PC-9 (cell line): Measurements from ENCODE around the gene ABHD1.

Source experiments
- CTCF ChIP-seq: fragments of 200-600 bp; sonication (generic); conservative IDR thresholded peaks from 2 replicates; pipeline ENCODE4 v1.6.1; 2017; ENCODE audit warnings: mixed run types, antibody characterized with exemption, mild to moderate bottlenecking, moderate library complexity
- EZH2 ChIP-seq: fragments of 200-600 bp; sonication (generic); IDR thresholded peaks from 2 replicates; pipeline ENCODE4 v1.8.0; 2017; ENCODE audit warnings: antibody characterized with exemption, low read depth

GRCh38 chr2:27080603-27080936 is 43.0 kb upstream of the ABHD1 start:
- TF ChIP-seq CTCF (no peak), EZH2 (no peak)
